PFSK-1 (cell line): Measurements from ENCODE around the gene MRPL41.

Source experiments
- POLR2AphosphoS5 ChIP-seq: IDR thresholded peaks from 2 replicates; pipeline ENCODE4 v1.6.1; 2012; ENCODE audit warnings: low read depth, mild to moderate bottlenecking, control low read depth, low read length, moderate library complexity
- TF ChIP-seq, protein P1 (sequence below), 2 experiments: IDR thresholded peaks; 2 replicates each; pipeline versions ENCODE4 v1.6.1 to v1.8.0; 2011 to 2012; ENCODE audit warnings: low read depth in 2 of 2, low read length in 2 of 2, control low read depth in 1 of 2, inconsistent platforms in 1 of 2, mild to moderate bottlenecking in 1 of 2, moderate library complexity in 1 of 2; ENCODE audit not compliant: insufficient read depth in 1 of 2

- TF ChIP-seq, protein P1, sequence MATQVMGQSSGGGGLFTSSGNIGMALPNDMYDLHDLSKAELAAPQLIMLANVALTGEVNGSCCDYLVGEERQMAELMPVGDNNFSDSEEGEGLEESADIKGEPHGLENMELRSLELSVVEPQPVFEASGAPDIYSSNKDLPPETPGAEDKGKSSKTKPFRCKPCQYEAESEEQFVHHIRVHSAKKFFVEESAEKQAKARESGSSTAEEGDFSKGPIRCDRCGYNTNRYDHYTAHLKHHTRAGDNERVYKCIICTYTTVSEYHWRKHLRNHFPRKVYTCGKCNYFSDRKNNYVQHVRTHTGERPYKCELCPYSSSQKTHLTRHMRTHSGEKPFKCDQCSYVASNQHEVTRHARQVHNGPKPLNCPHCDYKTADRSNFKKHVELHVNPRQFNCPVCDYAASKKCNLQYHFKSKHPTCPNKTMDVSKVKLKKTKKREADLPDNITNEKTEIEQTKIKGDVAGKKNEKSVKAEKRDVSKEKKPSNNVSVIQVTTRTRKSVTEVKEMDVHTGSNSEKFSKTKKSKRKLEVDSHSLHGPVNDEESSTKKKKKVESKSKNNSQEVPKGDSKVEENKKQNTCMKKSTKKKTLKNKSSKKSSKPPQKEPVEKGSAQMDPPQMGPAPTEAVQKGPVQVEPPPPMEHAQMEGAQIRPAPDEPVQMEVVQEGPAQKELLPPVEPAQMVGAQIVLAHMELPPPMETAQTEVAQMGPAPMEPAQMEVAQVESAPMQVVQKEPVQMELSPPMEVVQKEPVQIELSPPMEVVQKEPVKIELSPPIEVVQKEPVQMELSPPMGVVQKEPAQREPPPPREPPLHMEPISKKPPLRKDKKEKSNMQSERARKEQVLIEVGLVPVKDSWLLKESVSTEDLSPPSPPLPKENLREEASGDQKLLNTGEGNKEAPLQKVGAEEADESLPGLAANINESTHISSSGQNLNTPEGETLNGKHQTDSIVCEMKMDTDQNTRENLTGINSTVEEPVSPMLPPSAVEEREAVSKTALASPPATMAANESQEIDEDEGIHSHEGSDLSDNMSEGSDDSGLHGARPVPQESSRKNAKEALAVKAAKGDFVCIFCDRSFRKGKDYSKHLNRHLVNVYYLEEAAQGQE (IDR thresholded peaks at IDR 0.05; ENCODE audit: insufficient read depth in 1 of 2, low read depth in 2 of 2, low read length in 2 of 2), result no peak
- no peak for TF ChIP-seq POLR2AphosphoS5
Observed at GRCh38 chr9:137514691-137515337, 36.9 kb upstream of the MRPL41 start.
